GM19372 (cell line): ENCODE data around the gene EPHB2.

Experiments used
- ATAC-seq: cut with Tn5 transposase; IDR thresholded peaks from one replicate; pipeline ENCODE4 v1.9.1; 2021; ENCODE audit warnings: mild to moderate bottlenecking, low read depth, moderate library complexity; ENCODE audit not compliant: unreplicated experiment

EPHB2 gene

DNA sequence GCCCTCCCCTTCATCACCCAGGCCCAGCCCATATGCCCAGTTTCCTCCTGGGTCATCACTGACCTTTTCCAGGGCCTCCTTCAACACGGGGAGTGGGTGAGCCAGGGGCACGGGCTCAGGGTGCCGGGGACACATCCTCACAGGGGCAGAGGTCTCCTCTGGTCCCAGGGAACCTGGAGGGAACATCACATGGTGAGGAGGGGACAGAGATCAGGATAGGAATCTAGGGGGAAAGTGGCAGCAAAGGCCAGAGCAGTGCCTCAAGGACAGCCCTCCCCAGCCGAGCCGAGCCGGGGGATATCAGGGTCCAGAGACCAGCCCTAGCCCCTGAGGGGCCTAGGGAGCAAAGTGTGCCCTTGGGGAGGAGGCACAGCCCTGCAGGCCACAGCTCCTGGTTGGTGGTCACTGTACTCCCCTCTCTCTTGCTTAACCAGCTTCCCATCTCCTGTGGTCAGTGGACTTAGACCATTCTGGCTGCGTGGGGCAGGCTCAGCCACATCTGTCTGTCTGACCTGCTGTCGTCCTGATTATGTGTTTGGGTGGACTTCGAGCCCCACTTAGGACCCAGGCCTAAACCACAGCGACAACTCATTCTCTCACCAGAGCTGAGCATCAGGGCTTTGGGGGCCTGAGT, 252.5 kb downstream of the EPHB2 start:
- ATAC-seq, result no peak

DNA sequence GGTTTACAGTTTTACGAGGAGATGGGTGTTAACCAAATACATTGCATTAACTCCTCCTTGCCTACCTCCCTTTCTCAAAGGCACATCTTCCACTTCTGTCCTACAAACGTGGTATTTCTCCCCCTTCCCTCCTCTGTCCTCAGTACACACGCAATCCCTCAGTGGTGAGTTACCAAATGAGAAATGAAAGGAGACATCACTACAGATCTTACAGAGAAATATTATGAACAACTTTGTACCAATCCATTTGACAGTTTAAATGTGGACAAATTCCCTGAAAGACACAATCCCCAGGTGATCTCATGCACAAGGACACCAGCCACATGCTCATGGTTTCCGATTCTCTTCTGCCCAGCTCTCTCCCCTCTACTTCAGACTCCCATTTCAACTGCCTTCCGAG, 255.7 kb downstream of the EPHB2 start:
- ATAC-seq, result no peak

DNA sequence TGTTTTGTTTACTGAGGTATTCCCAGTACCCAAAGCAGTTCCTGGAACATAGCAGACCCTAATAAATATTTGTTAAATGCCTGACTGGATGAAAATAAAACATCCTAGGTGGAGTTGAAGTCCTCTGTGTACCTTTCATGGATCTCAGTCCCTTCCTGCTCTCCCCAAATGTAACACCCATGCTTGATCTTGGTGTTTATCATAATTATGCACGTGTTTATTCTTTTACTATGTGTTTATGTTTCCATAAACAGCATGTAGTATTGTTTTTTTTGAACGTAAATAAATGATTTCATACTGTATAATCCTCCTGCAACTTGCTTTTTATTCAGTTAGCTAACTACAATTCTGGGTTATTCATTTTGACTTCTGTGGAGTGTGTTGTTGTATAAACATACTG, 257.2 kb downstream of the EPHB2 start:
- ATAC-seq, result no peak

DNA sequence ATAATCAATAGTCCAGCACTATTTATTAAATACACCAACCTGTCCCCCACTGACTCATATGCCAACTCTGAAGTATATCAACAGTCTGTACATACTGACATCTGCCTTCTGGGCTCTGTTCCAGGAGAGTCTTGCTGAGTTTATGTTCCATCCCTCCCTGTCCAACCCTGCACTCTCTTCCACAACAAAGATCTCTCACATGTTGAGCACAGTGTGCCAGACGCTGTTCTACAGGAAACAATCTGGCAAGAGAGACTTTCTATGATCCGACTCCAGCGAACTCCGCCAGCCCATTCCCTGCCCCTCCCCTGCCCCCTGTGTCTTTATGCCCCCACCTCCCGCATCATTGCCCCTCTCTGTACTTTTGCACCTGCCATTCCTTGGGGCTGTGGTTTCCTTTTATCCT, 258.7 kb downstream of the EPHB2 start:
- no peak for ATAC-seq

DNA sequence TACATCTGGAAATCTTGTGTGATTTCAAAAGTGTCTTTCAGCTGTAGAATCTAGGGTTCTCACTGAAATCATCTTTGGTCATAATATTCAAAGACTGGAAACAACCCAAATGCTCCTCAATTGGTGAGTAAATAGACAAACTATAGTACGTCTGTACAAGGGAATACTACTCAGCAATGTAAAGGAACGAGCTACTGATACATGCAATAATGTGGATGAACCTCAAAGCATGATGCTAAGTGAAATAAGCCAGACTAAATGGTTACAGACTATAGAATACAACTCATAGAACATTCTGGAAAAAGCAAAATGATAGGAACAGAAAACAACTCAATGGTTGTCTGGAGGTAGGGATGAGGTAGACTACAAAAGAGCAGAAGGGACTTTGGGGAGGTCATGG, 259.5 kb downstream of the EPHB2 start:
- ATAC-seq, result no peak
